BJ (cell line): Measurements from ENCODE around the gene NLRP14. TPM values are rescaled to one million over a fixed set of nuclear protein-coding genes. Genes with fewer than 3 reads are reported as not detected.

Source experiments
- CTCF ChIA-PET: fragments of 350-600 bp; formaldehyde crosslinking; extraction: SDS; loops from one replicate; lab custom pipeline; 2021; ENCODE audit warnings: antibody characterized with exemption, inconsistent platforms; lab: Yijun Ruan, JAX
- POLR2A ChIA-PET: fragments of 300-600 bp; sonication (Branson Sonifier 250); formaldehyde crosslinking; extraction: SDS; loops from one replicate; lab custom pipeline; 2021; ENCODE audit warnings: antibody characterized with exemption; lab: Charles Lee
- DNase-seq: peaks from one replicate; pipeline ENCODE4 v3.0.0-alpha.2; 2011; ENCODE audit warnings: low read depth
- H3K27me3 ChIP-seq: 2 replicates; pipeline ENCODE4 v1.6.0; 2011; ENCODE audit warnings: low read length; ENCODE audit not compliant: control insufficient read depth, insufficient read depth
- H3K36me3 ChIP-seq: 2 replicates; pipeline ENCODE4 v1.5.1; 2011; ENCODE audit warnings: low read length; ENCODE audit not compliant: control insufficient read depth, insufficient read depth
- H3K4me3 ChIP-seq: 2 replicates; pipeline ENCODE4 v1.5.1; 2011; ENCODE audit warnings: low read depth, mild to moderate bottlenecking, control low read depth, low read length
- polyA plus RNA-seq: library from polyadenylated mRNA; depleted of rRNA; stranded (reverse); fragments of >200 nt; gene quantifications from 2 replicates; pipeline ENCODE4 v1.2.3, GENCODE V29; 2011
- TF ChIP-seq, protein P1 (sequence below): IDR thresholded peaks from 2 replicates; pipeline ENCODE4 v1.5.1; 2011; ENCODE audit warnings: low read depth, mild to moderate bottlenecking, control low read depth, inconsistent platforms, low read length, moderate library complexity; ENCODE audit not compliant: insufficient read depth

Gene NLRP14
- polyA plus RNA-seq, 1 experiment, result 0.01 TPM

DNA sequence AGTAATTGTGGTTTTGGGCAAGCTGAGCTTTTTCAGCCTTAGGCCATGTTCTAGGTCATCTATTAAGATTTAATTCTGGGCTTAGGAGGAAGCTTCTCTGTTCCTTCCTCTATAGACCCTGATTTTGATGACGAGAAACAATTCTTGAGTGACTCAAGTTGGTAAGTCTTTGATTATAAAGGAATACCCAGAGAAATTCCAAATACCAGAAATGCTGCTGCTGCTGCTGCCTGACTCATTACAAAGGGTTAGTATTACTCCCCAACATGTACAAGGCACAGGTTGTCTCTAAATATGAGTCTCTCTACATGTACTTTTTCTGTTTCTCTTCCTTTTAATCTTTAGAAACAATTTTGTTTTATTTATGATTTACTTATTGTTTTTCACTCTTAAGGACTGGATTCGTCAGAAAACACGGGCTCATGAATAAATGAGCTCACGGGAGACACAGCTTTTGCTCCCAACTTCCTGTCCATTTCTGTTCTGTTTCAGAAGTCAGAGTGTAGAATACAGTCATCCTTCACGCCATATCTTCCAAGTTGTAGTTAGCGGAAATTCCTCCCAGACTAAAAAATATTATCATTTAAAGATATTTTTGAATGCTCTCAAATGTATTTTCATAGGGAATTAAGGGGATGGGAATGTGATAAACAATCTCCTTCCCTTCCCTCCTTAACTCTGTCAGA, 36.7 kb downstream of the NLRP14 start:
- no peaks in the 10 kb centered on the region for H3K27me3 ChIP-seq
- TF ChIP-seq, protein P1, sequence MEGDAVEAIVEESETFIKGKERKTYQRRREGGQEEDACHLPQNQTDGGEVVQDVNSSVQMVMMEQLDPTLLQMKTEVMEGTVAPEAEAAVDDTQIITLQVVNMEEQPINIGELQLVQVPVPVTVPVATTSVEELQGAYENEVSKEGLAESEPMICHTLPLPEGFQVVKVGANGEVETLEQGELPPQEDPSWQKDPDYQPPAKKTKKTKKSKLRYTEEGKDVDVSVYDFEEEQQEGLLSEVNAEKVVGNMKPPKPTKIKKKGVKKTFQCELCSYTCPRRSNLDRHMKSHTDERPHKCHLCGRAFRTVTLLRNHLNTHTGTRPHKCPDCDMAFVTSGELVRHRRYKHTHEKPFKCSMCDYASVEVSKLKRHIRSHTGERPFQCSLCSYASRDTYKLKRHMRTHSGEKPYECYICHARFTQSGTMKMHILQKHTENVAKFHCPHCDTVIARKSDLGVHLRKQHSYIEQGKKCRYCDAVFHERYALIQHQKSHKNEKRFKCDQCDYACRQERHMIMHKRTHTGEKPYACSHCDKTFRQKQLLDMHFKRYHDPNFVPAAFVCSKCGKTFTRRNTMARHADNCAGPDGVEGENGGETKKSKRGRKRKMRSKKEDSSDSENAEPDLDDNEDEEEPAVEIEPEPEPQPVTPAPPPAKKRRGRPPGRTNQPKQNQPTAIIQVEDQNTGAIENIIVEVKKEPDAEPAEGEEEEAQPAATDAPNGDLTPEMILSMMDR, result no peak
- H3K36me3 ChIP-seq, result no peaks in the 10 kb centered on the region
- H3K4me3 ChIP-seq, result no peak overlapping the region
- ChIA-PET POLR2A (no interaction called here), CTCF (interaction anchor here (0.6 to 1.8 kb wide), 2 partner anchors 131 to 244 kb away, joined by 3 to 4 read pairs; no protein-coding TSS in a partner anchor)
- no peak for DNase-seq

DNA sequence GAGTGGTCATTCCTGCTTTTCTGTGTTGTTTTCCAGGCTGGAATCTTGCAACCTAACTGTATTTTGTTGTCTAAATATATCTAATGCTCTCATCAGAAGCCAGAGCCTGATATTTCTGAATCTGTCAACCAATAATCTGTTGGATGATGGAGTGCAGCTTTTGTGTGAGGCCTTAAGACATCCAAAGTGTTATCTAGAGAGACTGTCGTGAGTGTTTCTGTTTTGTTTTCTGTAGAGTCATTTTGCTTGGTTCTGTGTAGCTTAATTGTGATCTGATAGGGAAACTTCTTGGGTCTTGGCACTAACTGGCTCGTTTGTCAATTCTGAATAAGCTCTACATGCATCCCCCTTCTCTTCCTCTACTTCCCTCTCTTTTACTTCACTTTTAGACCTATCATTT, 37.4 kb downstream of the NLRP14 start:
- Histone ChIP-seq H3K36me3 (no peaks in the 10 kb centered on the region), H3K4me3 (no peak overlapping the region), H3K27me3 (no peaks in the 10 kb centered on the region)
- no peak for DNase-seq
- ChIA-PET POLR2A (no interaction called here), CTCF (interaction anchor here (0.6 to 1.8 kb wide), 3 partner anchors 40 to 245 kb away, joined by 3 to 4 read pairs (median 3); no protein-coding TSS in a partner anchor)
- TF ChIP-seq, protein P1, result no peak

DNA sequence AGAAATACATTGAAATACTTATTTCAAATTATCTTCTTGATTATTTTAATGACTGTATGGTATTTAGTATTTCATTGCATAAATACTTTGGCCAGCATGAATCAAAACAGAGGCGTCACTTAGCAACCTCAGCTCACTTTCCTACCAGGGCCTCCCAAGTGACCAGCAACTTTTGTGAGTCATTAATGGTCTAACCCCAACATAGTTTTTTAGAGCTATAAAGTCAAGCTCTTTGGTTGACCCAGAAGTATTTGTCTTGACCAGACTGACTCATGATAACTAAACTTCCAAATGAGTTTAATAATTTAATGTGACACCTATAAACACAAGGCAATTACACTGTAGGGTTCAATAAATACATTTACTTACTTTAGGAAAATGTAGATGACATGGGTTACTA, 40.6 kb downstream of the NLRP14 start:
- ChIA-PET CTCF (interaction anchor here (0.5 kb wide), 1 partner anchor 197 kb away, joined by 3 read pairs; no protein-coding TSS in a partner anchor), POLR2A (no interaction called here)
- Histone ChIP-seq H3K36me3 (no peaks in the 10 kb centered on the region), H3K27me3 (no peaks in the 10 kb centered on the region), H3K4me3 (no peak overlapping the region)
- TF ChIP-seq, protein P1, result no peak
- DNase-seq, result peak; percentile 71

DNA sequence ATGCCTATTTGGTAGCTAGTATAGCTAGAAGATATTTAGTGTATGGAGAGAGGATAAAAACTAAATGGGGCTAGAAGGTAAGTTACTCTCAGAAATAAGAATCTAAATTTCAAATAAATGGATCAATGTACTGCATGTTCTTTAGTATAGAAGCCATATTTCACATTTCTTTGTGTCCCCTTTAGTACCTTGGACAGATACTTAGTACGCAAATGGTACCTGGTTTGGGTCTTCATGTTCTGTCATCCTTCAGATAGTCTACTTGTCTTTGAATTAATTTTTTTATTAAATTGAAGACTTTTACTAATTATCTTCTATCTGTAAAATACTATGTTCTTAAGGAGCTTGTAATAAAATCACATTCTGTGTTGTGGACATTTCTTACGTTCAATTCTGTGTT, 42.3 kb downstream of the NLRP14 start:
- no peak overlapping the region for H3K4me3 ChIP-seq
- ChIA-PET POLR2A (no interaction called here), CTCF (interaction anchor here (1.0 kb wide), 1 partner anchor 17 kb away, joined by 3 read pairs; no protein-coding TSS in a partner anchor)
- no peaks in the 10 kb centered on the region for H3K27me3 ChIP-seq
- DNase-seq, result no peak
- TF ChIP-seq, protein P1, result no peak
- H3K36me3 ChIP-seq, result no peaks in the 10 kb centered on the region

DNA sequence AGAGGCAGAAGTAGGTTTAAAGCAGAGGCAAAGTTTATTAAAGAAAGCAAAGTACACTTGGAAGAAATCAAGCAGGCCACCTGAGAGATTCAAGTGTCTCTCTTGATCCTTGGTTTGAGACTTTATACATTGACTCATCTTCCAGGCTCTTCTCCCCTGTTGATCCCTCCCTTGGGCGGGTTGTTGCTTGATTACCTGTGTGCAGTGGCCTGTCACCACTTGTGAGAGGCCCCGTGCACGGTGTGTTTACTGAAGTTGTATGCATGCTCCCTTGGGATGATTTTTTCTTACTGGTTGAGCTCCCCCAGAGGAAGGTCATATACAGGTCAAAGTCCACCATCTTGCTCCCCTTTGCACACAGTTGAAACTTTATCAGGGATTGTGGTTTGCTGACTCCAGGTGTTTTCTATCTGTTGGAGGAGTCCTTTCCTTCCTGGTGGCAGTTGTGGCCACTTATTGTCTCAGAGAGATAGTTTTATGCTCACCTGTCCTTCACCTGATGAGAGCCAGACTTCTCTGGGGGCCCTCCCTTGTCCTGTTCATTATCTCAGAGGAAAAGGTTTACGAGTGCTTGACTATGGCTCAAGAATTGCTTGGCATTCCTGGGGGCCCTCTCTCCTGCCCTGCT, 52.2 kb downstream of the NLRP14 start:
- H3K4me3 ChIP-seq, result no peak overlapping the region
- TF ChIP-seq, protein P1, result no peak
- POLR2A ChIA-PET, result no interaction called here
- no peak for DNase-seq
- CTCF ChIA-PET, result no interaction called here
- H3K27me3 ChIP-seq, result no peaks in the 10 kb centered on the region
- H3K36me3 ChIP-seq, result no peaks in the 10 kb centered on the region
